ENCODE data around the gene CD79A.

GRCh38 chr19:41876847-41877832 lies at the start of gene CD79A:
- no peak for TF ChIP-seq CTCF (IDR thresholded peaks at IDR 0.05)
- TF ChIP-seq POLR2A (IDR thresholded peaks at IDR 0.05) = no peak

Measured in thyroid gland (tissue), 4 donors.